HG03064 (cell line): ENCODE measurements around the gene KRTAP10-3.

Experiments used
- ATAC-seq: cut with Tn5 transposase; IDR thresholded peaks from one replicate; pipeline ENCODE4 v1.9.1; 2021; ENCODE audit warnings: low read depth; ENCODE audit not compliant: unreplicated experiment

Gene KRTAP10-3

GRCh38 chr21:44530903-44531605 lies 27.5 kb downstream of the KRTAP10-3 start:
- no peak for ATAC-seq

- no peak for ATAC-seq
These were observed 28.2 kb downstream of the KRTAP10-3 start for GRCh38 chr21:44530221-44530902.

GRCh38 chr21:44529503-44530125 lies 29.0 kb downstream of the KRTAP10-3 start:
- ATAC-seq = no peak

GRCh38 chr21:44529011-44529421 lies 29.6 kb downstream of the KRTAP10-3 start:
- ATAC-seq = no peak

- ATAC-seq = no peak
These were observed 30.0 kb downstream of the KRTAP10-3 start for GRCh38 chr21:44528634-44528995.

- ATAC-seq = no peak
These were observed 30.5 kb downstream of the KRTAP10-3 start for GRCh38 chr21:44527983-44528633.

- no peak for ATAC-seq
These were observed 31.2 kb downstream of the KRTAP10-3 start for GRCh38 chr21:44527156-44527982.

GRCh38 chr21:44526096-44526997 lies 32.2 kb downstream of the KRTAP10-3 start:
- ATAC-seq = no peak

GRCh38 chr21:44525391-44526095 lies 33.1 kb downstream of the KRTAP10-3 start:
- no peak for ATAC-seq

- ATAC-seq = no peak
These were observed 33.9 kb downstream of the KRTAP10-3 start for GRCh38 chr21:44524414-44525371.

GRCh38 chr21:44523567-44524413 lies 34.8 kb downstream of the KRTAP10-3 start:
- ATAC-seq = no peak

GRCh38 chr21:44522753-44523204 lies 35.8 kb downstream of the KRTAP10-3 start:
- no peak for ATAC-seq

- ATAC-seq = no peak
These were observed 36.5 kb downstream of the KRTAP10-3 start for GRCh38 chr21:44521928-44522752.

- ATAC-seq = no peak
These were observed 37.2 kb downstream of the KRTAP10-3 start for GRCh38 chr21:44521301-44521927.
